H7 (cell line): ENCODE results near the gene TMEM200B. TPM values are rescaled to one million over a fixed set of nuclear protein-coding genes. Genes with fewer than 3 reads are reported as not detected.
A peak's percentile ranks its signal among the peaks of the same experiment; 100 is the strongest.
"Not testable (repeated sequence)": the region's sequence is repeated elsewhere in the genome, so short reads cannot be mapped to it uniquely, and the experiment has no call there.

Experiments
- DNase-seq: peaks from one replicate; pipeline ENCODE4 v3.0.0; 2012
- H3K27me3 ChIP-seq: 2 replicates; pipeline ENCODE4 v1.6.0; 2011; ENCODE audit warnings: mild to moderate bottlenecking, low read length; ENCODE audit not compliant: control insufficient read depth, insufficient read depth
- H3K36me3 ChIP-seq: replicated peaks from 2 replicates; pipeline ENCODE4 v1.5.1; 2011; ENCODE audit warnings: low read length; ENCODE audit not compliant: control insufficient read depth, insufficient read depth
- H3K4me3 ChIP-seq: 2 replicates; pipeline ENCODE4 v1.5.1; 2011; ENCODE audit warnings: low read depth, mild to moderate bottlenecking, control low read depth, low read length, moderate library complexity; ENCODE audit not compliant: insufficient read depth
- total RNA-seq: library from RNA; depleted of rRNA; stranded (reverse); fragments of >200 nt; shearing (Covaris generic); gene quantifications from 2 replicates; pipeline ENCODE4 v1.2.3, GENCODE V29; 2014

Gene TMEM200B
- total RNA-seq, 1 experiment from 2014 or later = 53.7 TPM

- DNase-seq, H3K27me3 ChIP-seq, H3K4me3 ChIP-seq: not testable (repeated sequence)
- H3K36me3 ChIP-seq = peaks cover 46% of the 10 kb centered on the region
These were observed 26.6 kb upstream of the TMEM200B start for GRCh38 chr1:29150346-29150745.

- Histone ChIP-seq H3K27me3 (no peaks in the 10 kb centered on the region), H3K36me3 (peaks cover 39% of the 10 kb centered on the region), H3K4me3 (no peak overlapping the region)
- DNase-seq = no peak
These were observed 25.2 kb upstream of the TMEM200B start for GRCh38 chr1:29148656-29149491.

- DNase-seq = no peak
- Histone ChIP-seq H3K36me3 (peaks cover 21% of the 10 kb centered on the region), H3K4me3 (no peak overlapping the region), H3K27me3 (no peaks in the 10 kb centered on the region)
These were observed 22.2 kb upstream of the TMEM200B start for GRCh38 chr1:29145739-29146437.

GRCh38 chr1:29144178-29144577 lies 20.5 kb upstream of the TMEM200B start:
- Histone ChIP-seq H3K27me3 (no peaks in the 10 kb centered on the region), H3K36me3 (peaks cover 13% of the 10 kb centered on the region), H3K4me3 (no peak overlapping the region)
- no peak for DNase-seq

GRCh38 chr1:29142714-29143113 lies 19.0 kb upstream of the TMEM200B start:
- no peak for DNase-seq
- Histone ChIP-seq H3K36me3 (peaks cover 1% of the 10 kb centered on the region), H3K27me3 (no peaks in the 10 kb centered on the region), H3K4me3 (no peak overlapping the region)

- DNase-seq = peak; percentile 77
- no peaks in the 10 kb centered on the region for H3K27me3 ChIP-seq
- no peaks in the 10 kb centered on the region for H3K36me3 ChIP-seq
- H3K4me3 ChIP-seq = no peak overlapping the region
These were observed 12.8 kb upstream of the TMEM200B start for GRCh38 chr1:29136391-29136915.

- no peaks in the 10 kb centered on the region for H3K27me3 ChIP-seq
- no peaks in the 10 kb centered on the region for H3K36me3 ChIP-seq
- no peak for DNase-seq
- H3K4me3 ChIP-seq = no peak overlapping the region
These were observed 11.0 kb upstream of the TMEM200B start for GRCh38 chr1:29134695-29135028.

- H3K36me3 ChIP-seq = no peaks in the 10 kb centered on the region
- DNase-seq = peak; percentile 77
These were observed 10.4 kb upstream of the TMEM200B start for GRCh38 chr1:29133861-29134694.

GRCh38 chr1:29131056-29131455 lies 7.4 kb upstream of the TMEM200B start:
- H3K4me3 ChIP-seq, H3K27me3 ChIP-seq, H3K36me3 ChIP-seq, DNase-seq: not testable (repeated sequence)

More at GRCh38 chr1:29133861-29134694, 10.4 kb upstream of the TMEM200B start:
- Histone ChIP-seq H3K27me3 (no peaks in the 10 kb centered on the region), H3K4me3 (no peak overlapping the region)

- Histone ChIP-seq H3K36me3 (no peaks in the 10 kb centered on the region), H3K4me3 (no peak overlapping the region), H3K27me3 (no peaks in the 10 kb centered on the region; the same call in 1 of the 2 replicates)
- no peak for DNase-seq
These were observed 6.2 kb upstream of the TMEM200B start for GRCh38 chr1:29129916-29130315.

- no peaks in the 10 kb centered on the region; the same call in 1 of the 2 replicates for H3K27me3 ChIP-seq
- no peak for DNase-seq
- H3K36me3 ChIP-seq = no peaks in the 10 kb centered on the region
- no peak overlapping the region for H3K4me3 ChIP-seq
These were observed 5.0 kb upstream of the TMEM200B start for GRCh38 chr1:29128739-29129138.

GRCh38 chr1:29126198-29126597 lies 2.5 kb upstream of the TMEM200B start:
- Histone ChIP-seq H3K4me3 (no peak overlapping the region), H3K27me3 (peaks cover 13% of the 10 kb centered on the region), H3K36me3 (no peaks in the 10 kb centered on the region)
- DNase-seq = no peak

GRCh38 chr1:29125788-29126187 lies 2.1 kb upstream of the TMEM200B start:
- Histone ChIP-seq H3K4me3 (no peak overlapping the region), H3K36me3 (no peaks in the 10 kb centered on the region), H3K27me3 (peaks cover 13% of the 10 kb centered on the region)
- no peak for DNase-seq

GRCh38 chr1:29125237-29125641 lies 1.5 kb upstream of the TMEM200B start:
- no peak for DNase-seq
- Histone ChIP-seq H3K4me3 (peak overlapping the region; percentile 96), H3K27me3 (peaks cover 13% of the 10 kb centered on the region), H3K36me3 (no peaks in the 10 kb centered on the region; the same call in 1 of the 2 replicates)
